Amniotic stem cell (primary cell): ENCODE measurements around the gene NRAP.

Source experiments
- DNase-seq: peaks from one replicate; lab custom pipeline; 2025; lab: John Stamatoyannopoulos, UW

NRAP gene

DNA sequence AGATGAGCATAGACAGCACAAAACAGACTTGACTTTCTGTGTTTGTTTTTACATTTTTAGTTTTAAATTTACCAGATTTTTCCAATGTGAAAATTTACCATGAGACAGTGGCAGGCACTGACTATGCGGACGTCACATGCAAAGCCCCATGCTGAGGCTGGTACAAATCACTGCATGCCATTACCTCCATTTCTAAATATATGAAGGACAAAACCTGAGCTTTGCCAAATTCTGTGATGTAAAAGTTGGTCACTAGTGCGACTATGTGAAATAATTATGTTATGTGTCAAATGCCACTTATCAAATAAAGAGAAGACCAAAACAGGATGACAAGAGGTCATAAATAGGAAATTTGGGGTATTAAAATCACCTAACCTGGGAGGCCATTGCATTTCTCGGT lies 22.1 kb downstream of the NRAP start:
- DNase-seq = no peak

DNA sequence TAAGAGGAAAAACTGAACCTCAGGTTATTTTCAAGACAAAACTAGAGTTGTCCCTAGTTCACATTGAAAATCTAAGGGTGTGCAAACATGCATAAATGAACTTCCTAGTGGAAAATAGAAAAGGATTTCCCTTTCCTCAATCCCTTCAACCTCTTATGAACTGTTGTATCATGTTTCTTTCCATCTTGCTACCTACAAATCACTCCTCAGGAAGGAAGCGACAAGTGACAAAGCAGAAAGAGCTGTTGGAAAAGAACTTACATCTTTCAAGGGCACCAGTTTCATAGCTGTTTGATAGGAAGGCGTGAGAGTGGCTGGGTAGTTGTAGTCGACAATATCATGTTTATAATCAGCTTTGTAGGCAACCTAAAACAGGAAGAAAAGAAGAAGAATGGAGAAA lies 23.9 kb downstream of the NRAP start:
- DNase-seq = no peak

GRCh38 chr10:113631684-113632367 lies 32.0 kb downstream of the NRAP start:
- no peak for DNase-seq

DNA sequence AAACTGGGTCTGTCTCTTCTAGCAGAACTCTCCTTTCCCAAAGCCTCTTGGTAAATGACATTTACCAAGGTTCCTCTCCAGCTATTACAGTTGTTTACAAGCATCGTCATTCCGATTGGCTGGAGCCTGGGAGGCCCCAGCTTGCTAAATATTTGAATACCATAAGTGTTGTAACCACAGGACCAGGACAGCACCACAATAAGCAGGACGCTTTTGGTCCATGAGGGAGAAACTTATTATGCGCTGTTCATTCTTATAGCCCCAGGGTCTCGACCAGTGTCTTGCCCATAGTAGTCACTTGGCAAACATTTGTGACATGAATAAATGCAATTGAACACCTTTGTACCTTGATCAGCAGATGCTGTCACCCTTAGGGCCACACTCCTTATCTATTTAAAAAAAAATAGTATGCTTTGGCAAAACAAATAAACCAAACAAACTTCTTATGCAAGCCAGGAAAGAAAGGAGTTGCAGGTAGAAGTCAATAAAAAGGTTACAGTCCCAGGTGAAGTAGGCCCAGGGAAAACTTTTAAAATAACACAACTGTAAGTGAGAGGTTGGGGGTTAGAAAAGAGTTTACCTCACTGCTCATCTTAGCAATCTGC lies 32.8 kb downstream of the NRAP start:
- DNase-seq = no peak

DNA sequence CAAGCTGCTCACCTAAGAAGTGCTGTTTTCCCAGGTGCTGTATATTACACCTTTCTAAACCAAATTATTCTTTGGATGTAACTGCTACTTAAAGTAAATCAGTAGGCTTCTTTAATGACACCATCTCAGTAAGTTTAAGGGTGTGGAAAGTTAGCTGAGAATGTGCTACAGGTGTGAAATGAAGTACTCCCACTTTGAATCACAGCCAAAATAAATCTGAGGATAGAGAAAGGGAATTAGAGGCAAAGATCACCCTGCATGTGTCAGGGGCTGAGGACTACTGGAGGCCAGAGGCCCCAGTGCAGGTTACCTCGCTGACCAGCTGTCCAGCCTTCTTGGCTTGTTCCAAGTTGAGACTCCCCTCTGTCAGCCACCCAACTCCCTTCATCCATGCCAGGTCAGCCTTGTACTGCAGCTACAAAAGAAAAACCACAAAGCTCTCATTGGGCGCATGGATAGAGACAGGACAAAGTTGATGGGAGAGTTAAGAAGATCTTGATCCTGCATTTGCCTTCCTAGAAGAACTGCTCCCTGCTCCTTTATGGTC lies 35.2 kb downstream of the NRAP start:
- no peak for DNase-seq

- DNase-seq = no peak
These were observed 36.0 kb downstream of the NRAP start for GRCh38 chr10:113627836-113628235.

- DNase-seq = no peak
These were observed 37.0 kb downstream of the NRAP start for GRCh38 chr10:113626809-113627355.

DNA sequence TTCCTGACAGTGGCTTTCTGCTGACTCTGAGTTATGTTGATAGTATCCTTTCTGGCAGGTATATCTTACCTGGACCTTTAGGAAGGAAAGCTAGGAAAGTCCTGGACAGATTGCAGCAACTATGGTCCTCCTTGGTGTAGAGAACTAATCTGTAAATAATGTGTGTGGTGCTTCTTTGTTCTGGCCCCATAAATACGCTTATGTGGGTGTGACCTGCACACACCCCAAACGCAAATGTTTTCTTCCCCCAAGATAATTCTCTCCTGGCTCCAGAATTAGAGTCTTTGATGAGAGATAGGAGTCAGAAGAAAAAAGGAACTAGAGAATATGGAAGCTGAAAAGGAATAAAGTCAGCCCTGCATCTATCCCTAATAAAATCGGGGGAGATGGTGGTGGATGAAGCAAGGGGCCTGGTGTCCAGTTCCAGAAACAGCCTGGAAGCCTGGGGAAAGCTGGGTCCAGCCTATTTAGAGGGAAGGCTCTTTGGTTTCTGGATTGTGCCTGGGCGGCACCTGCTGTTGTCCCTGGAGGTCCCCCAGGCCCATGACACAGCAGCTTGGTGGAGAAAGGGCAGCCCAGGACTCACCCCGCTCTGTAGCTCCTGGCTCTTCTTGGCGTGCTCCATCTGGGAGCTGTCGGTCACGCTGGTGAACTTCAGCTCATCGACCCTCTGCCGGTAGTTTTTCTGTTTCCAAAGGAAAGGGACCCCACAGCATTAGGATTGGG lies 38.2 kb downstream of the NRAP start:
- no peak for DNase-seq

GRCh38 chr10:113622831-113623230 lies 41.0 kb downstream of the NRAP start:
- DNase-seq = no peak

DNA sequence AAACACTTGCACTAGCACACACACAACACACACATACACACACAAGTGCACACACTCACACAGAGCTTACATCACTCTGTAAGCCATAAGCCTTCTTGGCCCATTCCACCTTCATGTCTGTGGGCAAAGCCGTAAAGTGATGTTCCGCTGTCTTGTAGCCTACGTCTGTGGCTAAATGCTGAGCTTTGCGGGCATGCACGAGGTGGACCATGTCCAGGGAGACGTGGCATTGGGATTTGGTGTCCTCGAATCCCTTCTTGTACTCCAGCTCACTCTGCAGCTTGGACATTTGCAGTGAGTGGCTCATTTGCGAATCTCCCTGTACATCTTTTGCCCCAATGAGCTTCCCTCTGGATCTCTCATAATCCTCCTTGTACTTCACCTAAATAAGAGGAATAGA lies 42.0 kb downstream of the NRAP start:
- no peak for DNase-seq

GRCh38 chr10:113620936-113621335 lies 42.9 kb downstream of the NRAP start:
- no peak for DNase-seq

- no peak for DNase-seq
These were observed 43.3 kb downstream of the NRAP start for GRCh38 chr10:113620511-113620910.

GRCh38 chr10:113619401-113619800 lies 44.4 kb downstream of the NRAP start:
- no peak for DNase-seq

DNA sequence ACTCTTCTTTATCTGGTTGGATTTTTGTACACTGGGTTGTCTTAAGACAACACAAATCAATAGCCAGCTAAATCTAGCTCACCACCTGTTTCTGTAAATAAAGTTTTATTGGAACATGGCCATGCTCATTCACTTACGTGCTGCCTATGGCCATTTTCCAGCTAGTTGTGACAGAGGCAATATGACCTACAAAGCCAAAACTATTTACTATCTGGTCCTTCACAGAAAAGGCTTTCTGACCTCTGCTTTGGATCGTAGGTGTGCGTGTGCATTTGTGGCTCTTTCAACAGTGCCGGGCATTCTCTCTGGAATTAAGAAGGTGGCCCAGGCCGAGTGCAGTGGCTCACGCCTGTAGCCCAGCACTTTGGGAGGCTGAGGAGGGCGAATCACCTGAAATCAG lies 45.5 kb downstream of the NRAP start:
- no peak for DNase-seq

- DNase-seq = no peak
These were observed 46.8 kb downstream of the NRAP start for GRCh38 chr10:113617086-113617485.

DNA sequence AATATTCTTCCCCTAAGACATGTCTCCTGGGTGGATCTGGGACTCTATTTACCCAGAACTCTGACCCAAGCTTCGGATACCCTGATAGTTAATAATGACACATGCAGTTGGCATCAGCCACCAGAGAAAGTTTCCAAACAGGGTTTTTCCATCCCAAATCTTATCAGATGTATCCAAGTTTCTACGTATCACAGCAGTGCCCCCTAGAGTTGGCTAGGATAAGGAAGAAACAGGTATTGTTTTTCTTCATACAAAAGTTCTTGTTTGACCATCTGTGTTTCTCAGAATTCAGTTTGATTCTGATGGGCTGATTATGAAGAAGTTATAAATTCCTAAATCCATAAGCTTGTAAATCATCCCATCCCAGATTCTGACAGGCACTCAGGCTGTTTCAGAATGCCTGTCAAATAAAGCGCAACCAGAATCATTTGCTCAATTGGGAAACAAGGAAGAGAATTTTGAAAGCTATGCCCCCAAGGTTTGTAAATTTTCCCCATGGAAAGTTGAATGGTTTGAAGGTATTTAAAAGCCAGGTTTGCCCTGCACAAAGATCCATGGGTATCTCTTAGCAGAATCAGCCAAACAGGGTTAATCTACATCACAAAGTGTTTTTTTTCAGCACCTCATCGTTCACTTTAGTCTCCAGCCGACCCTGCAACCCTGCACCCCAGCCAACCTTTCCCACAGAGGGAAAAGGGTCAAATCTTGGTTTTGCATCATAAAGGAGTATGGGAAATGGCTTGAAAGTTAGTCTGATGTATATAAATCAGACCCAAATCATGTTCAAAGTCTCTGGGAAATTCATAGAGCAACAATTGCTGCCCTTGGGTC lies 47.4 kb downstream of the NRAP start:
- no peak for DNase-seq

- no peak for DNase-seq
These were observed 49.7 kb downstream of the NRAP start for GRCh38 chr10:113613977-113614690.

GRCh38 chr10:113613427-113613826 lies 50.4 kb downstream of the NRAP start:
- no peak for DNase-seq

DNA sequence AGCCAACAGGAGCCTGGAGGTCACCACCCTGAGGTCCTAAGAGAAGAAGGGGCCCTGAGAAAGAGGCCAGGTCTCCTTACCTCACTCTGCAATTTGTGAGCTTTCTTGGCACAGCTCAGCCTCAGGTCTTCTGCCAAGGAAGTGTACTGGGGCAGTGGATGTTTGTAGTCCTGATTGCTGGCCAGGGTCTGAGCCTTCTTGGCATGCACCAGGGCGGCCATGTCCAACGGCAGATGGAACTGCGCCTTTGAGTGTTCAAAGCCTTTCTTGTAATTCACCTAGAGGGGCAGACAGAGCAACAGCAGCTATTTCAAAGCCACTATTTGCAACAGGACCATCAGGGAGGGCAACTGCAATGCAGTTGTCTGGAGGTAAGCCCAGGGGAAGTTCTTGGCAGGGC lies 51.7 kb downstream of the NRAP start:
- no peak for DNase-seq

DNA sequence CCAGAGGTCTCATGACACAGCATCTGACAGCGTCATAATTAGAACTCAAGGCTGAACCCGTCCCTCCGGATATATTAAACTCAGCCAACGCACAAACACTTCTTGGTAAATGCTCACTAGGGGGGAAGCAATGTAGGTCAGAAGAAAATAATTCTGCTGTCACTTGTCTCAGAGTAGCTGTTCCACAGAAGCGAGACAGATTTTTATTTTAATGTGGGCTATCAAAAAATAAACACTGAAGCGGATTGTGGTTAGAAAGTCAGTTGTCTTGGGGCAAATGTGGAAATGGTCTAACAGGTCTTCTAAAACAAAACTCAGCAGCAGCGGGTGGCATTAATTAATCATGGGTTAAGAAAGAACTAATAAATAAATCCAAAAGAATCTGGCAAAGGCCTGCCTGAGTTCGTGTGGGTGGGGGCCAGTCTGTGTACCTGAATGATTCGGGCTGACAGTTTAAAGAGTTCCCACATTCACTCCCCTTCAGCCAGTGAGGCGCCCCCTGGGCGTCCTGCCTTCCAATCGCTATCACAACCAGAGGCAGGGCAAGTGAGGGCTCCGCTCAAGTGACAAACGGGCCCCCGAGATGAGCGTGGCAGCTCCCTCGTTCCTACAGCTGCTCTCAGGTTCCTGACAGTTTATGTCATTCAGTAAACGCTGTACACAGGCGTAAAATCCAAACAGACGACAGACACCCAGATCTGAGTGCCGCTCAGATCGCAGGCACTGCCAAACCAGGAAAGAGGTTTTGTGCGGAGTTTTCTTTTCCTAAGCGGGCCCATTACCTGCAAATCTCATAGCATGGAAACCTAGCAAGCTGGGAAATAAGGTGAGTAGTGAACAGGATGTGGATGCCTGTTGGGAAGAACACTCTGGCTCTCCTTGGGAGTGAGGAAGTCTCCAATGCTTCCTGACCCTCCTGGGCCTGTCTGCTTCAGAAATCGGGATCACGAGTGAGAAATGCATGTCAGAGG lies 52.9 kb downstream of the NRAP start:
- DNase-seq = no peak
